HG03457 (cell line): ENCODE data around the gene LSM6.

Source experiments
- ATAC-seq: cut with Tn5 transposase; IDR thresholded peaks from one replicate; pipeline ENCODE4 v1.9.1; 2021; ENCODE audit warnings: moderate number of reproducible peaks; ENCODE audit not compliant: unreplicated experiment

The LSM6 gene

DNA sequence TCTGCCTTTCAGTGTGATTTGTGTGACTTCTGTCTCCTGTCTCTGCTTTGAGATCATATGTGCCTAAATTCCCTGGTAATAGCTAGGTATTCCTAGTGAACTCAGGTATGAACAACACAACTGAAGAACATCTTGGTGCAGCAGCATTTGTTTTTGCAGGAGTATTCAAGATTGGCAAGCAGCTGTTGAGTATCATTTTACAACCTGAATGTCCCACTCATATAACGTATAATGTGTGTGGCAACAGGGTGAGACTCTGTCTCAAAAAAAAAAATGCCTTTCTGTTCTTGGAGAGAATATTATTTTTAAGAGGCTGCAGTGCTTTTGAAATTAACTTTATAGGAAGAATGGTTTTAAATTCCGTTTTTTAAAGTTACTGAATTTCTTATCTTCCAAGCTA, 7.7 kb downstream of the LSM6 start:
- no peak for ATAC-seq

DNA sequence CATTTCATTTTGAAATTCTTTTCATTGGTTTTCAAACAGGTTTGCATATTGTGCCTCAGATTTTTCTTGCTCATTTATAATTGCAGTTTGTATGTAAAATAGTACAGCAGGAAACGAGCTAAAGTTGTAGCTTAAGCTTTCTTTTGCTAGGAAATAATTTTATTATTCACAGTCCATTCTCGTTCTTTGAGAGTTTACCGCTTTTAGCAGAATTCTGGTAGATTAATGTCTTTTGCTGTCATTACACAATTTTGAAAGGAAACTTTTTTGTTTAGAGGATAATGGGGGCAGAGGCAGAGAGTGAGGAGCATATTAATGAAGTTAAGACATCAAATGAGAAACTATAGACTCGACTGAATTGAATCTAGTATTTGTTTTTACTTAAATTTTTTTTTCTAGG, 10.5 kb downstream of the LSM6 start:
- ATAC-seq = no peak

DNA sequence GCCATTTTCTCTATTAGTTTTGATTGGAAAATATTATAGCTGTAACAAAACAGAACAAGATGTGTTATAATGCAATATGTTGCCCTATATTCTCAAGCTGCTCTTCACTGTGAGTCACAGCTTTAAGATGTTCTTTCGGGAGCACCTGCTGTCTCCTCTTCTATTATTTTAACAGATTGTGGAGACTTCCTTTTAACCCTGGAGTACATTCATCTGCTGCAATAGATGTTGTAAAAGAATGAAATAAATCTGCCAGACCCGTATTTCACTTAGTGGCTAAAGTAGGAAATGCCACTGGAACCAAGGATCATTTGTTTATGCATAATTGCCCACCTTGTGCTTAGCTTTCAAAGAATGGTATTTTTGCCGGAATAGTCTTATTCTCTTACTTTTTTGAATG, 11.1 kb downstream of the LSM6 start:
- no peak for ATAC-seq

DNA sequence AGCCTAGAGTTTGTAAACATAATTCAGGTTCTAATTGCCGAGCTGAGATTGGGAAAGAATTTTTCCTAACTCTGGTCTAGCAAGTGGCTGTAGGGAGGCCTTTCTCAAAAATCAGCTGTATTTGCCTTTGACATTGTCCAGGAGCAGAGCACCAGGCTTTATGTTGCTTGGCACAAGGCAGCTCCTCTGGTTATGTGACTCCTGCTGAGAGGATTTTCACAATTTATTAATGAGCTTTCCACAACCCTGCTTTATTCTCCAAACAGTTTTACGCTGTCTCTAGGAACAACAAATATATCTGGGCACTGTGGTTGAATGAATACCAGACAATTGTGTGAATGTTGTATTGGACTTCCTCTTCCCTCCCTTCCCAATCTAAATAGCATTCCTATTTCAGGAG, 14.9 kb downstream of the LSM6 start:
- no peak for ATAC-seq

DNA sequence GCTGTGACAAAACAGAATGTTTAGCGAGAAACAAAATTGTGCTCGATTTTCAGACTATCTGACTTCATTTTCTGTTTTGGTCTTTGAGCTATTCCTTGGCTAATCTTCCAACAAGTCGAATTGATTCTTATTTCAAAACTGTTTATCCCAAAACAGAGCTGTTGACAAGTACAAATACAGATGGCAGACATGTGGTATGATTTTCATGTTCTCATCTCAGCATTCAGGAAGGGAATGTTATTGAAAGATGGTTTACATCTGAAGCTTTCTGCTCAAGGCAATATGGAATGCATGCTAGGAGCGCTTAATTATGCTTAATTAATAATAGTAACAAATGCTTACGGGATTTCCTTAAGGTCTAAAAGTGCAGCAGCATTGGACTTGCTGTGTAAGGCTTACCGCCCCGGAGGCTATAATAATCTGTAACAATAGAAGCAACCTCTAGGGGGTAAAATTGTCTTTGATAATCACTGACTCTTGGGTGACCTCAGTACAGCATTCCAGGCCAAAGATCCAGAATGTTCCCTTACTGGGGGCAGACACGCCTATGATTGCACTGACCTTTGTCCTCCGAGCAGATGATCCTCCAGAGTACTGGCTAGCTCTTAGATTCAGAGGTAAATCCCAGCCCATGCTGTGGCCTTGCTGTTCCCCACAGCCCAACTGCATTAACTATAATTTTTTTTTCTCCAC, 16.4 kb downstream of the LSM6 start:
- no peak for ATAC-seq

DNA sequence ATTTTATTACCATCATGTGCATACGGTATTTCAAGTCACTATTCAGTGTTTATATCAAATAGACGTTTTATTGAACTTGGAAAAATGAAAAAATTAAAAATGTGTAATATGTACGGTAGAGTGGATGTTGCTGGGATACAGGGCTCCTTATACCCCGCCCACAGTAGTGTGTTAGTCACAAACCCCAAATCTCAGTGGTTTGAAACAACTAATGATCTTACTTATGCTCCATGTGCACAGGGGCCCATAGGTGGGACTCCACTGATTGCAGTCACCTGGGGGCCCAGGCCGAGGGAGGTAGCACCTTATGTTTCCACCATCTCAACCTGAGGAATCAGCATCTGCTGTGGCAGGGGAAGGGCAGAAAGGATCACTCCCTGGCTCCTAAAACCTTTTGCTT, 18.1 kb downstream of the LSM6 start:
- ATAC-seq = no peak

DNA sequence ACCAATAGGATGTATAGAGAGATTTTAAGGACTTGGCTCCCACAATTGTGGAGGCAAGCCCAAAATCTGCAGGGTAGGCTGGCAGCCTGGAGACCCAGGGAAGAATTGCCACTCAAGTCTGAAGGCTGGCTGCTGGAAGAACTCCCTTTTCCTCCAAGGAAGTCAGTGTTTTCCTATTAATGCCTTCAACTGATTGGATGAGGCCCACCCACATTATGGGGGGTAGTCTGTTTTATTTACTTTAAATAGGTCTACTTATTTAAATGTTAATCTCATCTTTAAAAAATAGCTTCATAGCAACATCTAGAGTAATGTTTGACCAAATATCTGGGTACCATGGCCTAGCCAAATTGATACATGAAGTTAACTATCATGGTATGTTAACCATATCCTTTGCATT, 18.7 kb downstream of the LSM6 start:
- no peak for ATAC-seq

DNA sequence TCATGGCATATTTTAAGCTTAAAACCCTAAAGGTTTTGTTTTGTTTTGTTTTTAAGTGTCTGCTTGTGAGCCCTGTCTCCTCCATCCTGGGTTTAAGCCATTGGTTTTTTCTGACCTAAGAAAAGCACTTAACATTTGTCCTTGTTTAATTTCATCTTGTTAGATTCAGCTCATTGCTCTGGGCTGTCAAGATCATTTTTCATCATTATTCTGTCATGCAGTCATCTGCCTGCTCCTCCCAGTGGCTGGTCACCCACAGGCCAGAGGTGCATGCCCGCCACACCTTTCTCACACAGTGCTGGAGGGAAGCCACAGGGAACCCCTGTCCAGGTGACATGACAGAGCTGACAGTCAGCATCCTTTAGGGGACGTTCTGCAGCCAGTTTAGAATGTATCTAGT, 27.1 kb downstream of the LSM6 start:
- no peak for ATAC-seq

DNA sequence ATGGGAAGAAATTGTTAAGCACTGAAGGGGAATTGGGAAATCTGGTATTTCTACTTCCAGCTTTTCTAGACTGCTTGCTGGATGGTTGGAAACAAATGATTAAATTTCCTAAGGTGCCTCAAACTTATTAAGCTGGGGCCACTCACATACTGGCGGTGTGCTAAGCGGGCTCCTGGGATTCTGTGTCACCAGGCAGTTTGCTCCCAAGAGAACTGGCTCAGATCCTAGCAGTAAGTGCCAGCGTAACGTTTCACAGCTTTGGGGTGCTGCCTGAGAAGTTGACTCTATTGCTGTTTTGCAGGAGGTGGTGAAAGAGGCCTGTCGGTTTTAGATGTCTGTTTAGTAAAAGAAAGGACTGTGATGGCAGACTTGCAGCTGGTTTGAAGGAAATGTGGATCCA, 31.9 kb downstream of the LSM6 start:
- no peak for ATAC-seq

DNA sequence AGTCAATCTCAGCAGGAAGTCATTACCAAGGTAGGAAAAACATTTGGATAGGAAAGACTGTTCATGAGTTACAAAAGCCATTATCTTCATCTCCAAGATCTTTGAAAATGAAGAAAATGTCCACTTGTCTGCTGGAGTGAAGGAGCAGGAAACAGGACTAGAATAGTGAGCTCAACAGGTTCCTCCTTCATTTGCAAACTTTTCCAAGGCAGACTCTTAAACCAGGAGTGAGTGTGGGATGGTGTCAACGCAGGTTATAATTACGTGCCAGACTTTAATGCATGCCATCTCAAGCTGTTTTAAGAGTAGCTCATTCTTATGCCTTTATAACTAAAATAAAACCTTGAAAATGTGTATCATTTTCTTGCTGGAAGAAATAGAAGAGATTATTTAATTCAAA, 35.4 kb downstream of the LSM6 start:
- no peak for ATAC-seq

DNA sequence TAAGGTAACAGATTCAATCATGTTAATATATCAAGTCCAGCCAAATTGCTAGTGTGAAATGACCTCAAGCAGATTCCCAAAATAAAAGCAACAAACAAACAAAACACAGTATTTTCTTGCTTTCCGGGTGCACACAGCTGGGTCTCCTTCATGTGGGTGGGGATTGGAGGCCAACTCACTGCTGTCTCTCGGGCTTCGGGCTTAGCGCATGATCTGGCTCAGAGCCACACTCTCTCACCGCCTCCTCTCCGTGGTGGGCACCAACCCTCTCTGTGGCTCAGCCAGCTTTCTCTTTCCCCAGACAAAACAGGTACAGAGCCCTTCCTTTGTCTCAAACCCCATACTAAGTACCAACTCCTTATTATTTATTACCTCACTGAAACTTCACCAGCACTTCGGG, 35.9 kb downstream of the LSM6 start:
- no peak for ATAC-seq

DNA sequence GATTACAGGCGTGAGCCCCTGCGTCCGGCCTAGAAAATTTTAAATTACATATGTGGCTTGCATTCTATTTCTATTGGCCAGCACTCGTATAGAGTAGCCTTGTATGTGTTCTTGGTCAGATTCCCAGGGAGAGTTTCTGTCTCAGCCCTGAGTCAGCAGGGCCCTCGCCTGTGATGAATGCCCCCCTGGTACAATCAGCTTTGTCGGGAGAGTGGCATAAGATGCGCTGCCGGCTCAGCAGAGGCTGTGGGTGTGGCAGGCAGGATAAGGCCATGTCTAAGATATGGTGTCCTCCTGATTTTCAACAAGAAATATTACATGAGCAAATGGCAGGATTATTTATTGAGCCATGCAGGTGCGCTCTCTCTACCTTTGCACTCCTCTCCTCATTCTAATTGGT, 37.3 kb downstream of the LSM6 start:
- no peak for ATAC-seq

DNA sequence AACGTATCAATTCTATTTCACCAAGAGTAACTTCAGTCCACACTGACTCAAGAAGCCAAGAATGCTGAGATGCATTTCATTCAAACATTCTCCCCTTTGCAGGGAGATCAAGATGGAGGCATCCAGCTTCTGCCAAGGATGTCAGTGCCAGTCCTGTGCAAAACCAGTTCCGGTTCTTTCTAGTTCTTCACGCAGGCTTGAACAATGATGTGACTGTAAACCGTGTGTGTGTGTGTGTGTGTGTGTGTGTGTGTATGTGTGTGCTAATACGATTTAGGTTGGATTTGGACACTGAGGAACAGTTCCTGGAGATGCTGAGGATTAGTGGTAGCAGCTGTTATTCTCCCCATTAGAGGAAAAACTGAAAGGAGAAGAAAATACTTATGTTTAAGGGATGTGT, 38.7 kb downstream of the LSM6 start, which contains the start of gene REELD1:
TSS of gene REELD1 (plus strand) at position 301 of the 400 bp plus-strand sequence. CDS start 2,415 bp downstream, outside the sequence.
- no peak for ATAC-seq

DNA sequence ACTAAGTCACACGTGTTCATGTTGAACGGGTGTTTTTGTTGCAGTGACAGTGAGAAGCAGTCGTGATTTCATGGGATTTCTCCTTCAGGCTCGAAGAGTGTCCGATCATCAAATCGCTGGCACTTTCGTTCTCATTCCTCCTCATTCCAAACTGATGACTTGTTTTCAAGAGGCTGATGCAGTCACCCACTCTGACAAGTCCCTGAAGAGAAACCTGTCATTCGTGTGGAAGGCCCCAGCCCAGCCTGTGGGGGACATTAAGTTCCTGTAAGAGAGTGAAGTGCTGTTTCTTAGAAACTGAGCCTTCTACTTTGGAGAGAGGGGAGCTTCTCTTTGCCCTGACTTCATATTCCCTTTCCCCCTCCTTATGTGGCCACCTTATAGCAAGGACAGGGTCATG, 46.8 kb downstream of the LSM6 start:
- ATAC-seq = no peak

DNA sequence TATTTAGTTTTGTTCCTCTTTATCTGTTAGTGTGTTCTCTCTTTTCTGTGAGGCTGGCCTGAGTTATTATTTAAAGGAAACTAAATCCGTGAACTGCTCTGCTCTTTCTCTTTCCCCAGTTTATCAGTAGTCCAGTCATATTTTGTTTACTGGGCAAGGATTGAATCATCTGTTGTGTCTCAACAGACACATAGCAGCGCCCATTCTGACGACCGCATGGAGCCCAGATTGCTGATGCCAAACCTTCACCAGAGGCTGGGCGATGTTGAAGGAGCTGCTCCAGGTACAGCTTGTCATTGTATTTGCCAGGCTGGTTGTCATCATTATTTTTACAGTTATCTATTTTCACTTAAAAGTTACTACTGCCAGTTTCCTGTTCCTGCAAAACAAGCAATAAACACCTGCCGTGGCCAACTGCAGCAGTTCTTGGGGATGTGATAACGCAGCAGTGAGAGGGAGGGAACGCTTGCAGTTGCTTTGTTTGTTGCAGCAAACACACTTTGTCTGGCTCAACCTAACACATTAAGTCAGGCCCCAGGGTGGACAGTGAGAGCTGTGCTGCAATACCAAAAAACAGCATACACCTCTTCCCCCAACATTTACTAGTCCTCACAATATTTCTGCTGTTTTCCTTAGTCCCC, 48.9 kb downstream of the LSM6 start:
- no peak for ATAC-seq

DNA sequence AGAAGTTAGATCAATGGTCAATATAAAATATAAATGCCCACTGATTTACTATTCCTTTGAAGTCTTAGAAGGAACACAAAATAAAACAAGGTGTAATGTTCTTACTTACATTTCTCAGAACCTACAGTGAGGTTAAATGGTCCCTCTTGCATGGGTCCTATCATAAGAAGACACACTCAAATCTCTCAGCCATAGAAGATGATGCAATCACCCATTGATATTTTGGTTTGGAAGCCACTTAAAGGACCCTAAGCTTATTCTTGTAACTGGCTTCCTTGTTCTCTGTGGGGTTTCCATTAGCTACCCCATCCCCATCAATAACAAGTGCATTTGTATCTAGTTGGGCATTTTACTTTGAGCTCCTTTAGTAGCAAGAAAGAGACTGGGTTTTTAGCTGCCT, 53.9 kb downstream of the LSM6 start:
- ATAC-seq = no peak

DNA sequence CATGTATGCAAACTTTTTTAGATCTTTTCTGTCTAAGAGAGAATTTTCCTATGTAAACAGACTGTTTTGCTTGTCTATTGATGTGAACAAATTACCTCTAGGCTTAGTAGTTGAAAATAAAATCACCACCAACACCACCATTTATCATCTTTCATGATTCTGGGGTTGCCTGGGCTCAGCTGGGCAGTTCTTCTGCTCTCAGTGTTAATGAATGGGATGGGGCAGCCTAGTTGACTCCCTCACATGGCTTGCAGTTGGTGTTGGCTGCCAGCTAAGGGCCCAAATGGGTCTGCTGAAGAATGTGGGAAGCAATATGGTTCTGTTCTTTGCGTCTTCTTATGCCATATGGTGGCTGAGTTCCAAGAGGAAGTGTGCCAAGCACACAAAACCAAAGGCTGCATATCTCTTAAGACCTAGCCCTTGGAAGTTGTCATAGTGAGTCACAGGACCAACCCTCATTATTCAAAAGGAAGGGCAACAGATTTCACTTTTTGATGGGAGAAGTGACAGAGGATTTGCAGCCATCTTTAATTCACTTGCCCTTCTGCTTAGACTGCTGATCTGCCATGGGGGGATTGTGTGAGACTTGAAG, 56.7 kb downstream of the LSM6 start:
- ATAC-seq = no peak

DNA sequence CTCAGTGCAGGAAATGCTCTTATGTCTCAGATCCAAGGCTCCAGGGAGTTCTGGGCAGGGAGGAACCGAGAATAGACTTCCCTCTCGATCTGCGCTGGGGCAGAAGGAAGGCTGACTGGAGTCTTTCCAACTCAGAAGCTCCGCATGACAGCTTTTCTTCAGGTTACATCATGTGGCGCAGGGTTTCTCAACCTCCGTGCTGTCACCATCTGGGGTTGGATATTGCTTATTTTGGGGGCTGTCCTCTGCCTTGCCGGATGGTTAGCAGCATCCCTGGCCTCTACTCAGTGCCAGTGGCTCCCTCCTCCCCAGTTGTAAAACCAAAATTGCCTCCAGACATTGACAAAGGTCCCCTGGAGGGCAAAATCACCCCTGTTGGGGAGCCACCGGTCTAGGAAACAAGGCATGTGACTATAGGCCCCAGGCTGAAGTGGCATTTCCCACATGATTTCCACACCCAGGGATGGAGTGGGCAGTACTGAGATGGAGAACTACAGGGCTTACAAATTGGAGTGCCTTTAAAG, 60.2 kb downstream of the LSM6 start:
- ATAC-seq = no peak

DNA sequence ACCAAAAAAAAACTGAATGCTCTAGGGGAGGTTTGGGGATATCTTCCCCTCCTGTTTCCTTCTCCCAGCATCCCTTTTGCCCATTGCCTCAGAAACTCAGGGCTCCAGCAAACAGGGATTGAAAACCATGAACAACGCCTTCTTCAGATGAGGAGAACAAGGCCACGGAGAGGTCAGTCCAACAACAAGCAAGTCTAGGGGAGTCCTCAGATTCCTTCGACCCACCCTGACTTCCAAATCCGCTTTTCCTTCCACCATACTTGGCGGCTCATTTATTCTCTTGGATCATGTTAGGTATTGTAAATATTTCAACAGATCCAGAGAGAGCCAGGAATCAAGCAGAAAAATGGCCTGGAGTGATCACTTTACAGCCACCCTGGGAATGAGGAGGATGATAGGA, 60.7 kb downstream of the LSM6 start:
- no peak for ATAC-seq

DNA sequence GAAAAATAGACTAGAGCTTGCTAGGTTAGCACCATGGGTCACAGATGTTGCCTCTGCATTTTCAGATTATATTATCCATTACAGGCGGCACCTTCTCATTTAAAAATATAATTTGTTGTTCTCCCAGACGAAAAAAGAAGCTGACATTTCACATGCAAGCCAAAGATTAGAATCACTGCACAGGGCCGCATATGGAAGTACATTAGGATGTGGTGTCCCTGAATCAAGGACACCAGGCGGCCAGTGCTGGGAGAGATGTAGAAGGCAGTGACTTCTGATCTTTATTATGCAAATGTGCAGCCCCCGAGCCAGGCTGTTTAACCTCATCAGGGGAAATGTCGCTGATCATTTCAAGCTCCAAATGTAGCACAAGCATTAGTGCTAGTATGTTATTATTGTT, 61.6 kb downstream of the LSM6 start:
- ATAC-seq = no peak

DNA sequence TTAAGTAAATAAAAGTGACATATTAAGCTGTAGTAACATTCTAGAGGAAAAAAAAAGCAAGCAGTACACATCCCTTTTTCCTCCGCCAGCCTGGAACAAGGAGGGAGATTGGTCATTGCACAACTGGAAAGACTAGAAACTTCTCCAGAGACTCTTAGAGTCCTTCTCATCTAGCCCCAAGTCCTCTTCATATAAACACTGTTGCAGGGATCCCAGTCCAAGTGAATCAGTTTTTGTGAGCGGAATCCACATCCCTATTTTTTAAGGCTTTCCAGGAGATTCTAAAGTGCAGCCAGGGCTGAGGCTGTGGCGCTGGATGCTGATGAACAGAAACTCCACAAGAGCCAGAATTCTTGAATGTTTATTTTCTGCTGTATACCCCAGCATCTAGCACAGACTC, 62.6 kb downstream of the LSM6 start:
- ATAC-seq = no peak
